Right ventricle myocardium inferior (tissue), 1 donor: Measurements from ENCODE around the gene BLOC1S3. TPM values are rescaled to one million over a fixed set of nuclear protein-coding genes. Genes with fewer than 3 reads are reported as not detected.
A peak's percentile ranks its signal among the peaks of the same experiment; 100 is the strongest.

ENCODE experiments used
- ATAC-seq: fragments of 200-7000 bp; cut with Tn5 transposase; one replicate; pipeline ENCODE4 v1.9.1; 2020; ENCODE audit warnings: mild to moderate bottlenecking, moderate library complexity
- DNase-seq: peaks from one replicate; pipeline ENCODE4 v3.0.0; 2021; ENCODE audit errors: missing footprints
- intact Hi-C: fragments of 100-400 bp; cut with DNase I; formaldehyde crosslinking; loops from one replicate; pipeline ENCODE4 v1.11.0; 2022
- total RNA-seq: library from RNA; stranded (reverse); fragmentation: NEBNext Ultra II Directional; extraction: Animal tissue kit (Norgen Biotek cat#: 25700); gene quantifications from one replicate; pipeline ENCODE4 v1.2.1, GENCODE V29; 2021
- donor health status: DM: no; HTN: yes; CAD: no; lungs with severe emphysema.

The BLOC1S3 gene
- total RNA-seq, 1 donor from 2014 or later: 5.2 TPM

DNA sequence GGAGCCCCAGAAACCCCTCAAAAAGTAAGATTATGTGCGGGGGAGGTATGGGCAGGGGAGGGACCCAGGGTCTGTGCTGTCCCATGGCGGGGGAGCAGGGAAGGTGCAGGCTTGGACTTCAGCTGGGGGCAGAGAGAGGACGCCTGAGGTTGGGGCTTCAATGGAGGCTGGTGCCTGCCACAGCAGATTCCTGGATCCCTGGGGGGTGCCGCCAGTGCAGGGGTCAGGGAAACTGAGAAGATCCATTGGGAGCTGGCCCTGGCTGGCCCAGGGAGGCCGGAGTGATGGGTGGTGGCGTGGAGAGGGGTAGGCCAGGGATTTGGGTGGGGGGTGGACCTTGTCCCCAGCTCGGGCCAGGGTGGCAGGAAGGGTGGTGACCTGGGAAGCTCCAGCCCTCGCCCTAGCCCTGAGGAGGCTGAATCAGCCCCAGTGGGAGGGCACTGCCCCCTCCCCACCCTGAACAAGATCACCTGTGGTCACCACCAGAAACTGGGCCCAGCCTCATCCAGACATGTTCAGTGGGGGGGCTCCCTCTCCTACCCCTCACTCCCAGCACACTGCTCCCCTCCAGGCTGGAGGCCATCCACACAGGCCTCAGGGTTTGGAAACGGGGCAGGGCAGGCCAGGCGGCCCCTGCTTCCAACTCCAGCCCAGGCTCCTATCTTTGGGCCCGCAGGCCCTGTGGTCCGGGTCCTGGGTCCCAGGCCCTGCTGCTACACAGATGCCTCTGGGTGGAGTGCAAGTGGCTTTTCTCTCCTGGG is 19.2 kb upstream of the BLOC1S3 start:
- DNase-seq: peak; percentile 37
- no peak for ATAC-seq
- intact Hi-C loops: no loop called here

- DNase-seq (peak; percentile 23), ATAC-seq (no peak)
- intact Hi-C loops: no loop called here
Observed at GRCh38 chr19:45159971-45160324, 18.6 kb upstream of the BLOC1S3 start.

DNA sequence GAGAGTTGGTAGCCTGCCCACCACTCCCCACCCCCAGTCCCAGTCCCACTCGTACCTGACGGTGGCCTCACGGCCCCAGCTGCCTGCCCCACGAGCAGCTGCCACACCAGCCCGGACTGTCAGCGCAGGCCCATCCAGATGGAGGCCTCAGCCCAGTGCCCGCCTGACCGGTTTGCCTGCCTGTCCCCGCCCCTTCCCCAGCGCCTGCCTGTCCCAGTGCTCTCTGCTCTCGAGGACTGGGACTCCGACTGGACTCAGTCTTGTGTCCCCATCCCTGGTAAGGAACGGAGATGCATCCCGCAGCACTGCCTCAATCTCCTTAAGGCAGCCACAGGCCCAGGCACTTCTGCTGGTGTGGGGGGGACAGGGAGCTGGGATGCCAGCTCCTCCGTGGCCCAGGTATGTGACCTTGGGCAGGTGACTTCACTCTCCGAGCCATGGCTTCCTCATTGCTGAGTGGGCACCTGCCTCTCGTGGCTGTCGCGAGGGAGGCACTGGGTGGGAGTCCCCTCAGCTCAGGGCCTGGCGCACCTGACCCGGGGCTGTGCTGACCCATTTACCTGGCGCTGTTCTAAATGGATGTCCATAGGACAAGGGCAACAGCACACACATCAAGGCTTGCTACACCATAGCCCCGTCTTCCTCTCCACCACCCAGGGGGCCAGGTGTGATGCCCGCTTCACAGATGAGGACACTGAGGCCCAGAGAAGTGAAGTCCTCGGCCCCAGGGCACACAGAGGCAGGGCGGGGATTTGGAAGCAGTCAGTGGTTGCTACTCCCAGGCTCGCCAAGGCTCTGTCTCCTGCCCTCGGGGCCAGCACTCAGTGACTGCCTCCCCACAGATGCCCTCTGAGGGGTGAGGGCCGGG is 17.5 kb upstream of the BLOC1S3 start, which contains the start of gene NKPD1:
TSS of gene NKPD1 (minus strand) at position 113 of the 868 bp plus-strand sequence. CDS start 832 bp downstream, outside the sequence.
- intact Hi-C loops: no loop called here
- ATAC-seq (no peak), DNase-seq (peak; percentile 37)

DNA sequence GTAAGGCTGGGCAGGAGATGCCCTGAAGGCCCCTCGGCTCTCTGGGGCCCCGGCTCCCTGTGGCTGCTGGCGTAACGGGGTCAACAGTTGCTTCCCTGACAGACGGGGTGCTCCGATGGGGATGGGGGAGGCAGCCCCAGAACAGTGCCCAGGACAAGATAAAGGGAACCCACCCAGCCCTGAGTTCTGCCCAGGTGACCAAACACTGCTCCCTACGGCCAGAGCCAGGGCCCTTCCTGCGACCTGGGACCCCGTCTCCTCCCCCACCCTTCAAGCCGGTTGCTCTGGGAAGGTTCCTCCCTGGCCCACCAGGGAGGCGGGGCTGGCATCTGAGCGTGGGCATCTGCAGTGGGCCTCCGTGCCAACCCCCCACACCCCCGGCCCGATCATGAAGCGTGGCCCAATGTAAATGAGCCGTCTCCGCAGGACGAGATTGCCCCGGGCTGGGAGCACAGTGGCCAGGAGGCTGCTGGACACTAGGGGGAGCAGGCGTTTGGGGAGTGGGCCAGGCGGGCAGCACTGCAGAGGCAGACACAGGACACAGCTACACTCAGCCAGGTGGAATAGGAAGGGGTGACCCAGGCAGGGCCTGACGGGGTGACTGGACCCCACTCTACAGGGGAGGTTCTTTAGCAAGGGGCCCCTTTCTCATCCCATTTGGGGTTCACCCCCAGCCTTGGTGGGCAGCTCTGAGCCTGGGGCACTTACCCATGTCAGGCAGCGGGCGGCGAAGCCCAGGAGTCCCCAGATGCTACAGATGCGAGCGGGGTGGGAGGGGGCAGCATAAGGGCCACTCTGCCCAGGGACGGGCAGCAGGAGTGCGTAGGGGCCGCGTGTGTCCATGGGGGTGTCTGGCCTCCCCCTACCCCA is 16.6 kb upstream of the BLOC1S3 start:
- intact Hi-C loops: no loop called here
- DNase-seq (peak; percentile 60), ATAC-seq (peak; percentile 26)

- intact Hi-C loops: no loop called here
Observed at GRCh38 chr19:45162608-45163143, 15.9 kb upstream of the BLOC1S3 start.

DNA sequence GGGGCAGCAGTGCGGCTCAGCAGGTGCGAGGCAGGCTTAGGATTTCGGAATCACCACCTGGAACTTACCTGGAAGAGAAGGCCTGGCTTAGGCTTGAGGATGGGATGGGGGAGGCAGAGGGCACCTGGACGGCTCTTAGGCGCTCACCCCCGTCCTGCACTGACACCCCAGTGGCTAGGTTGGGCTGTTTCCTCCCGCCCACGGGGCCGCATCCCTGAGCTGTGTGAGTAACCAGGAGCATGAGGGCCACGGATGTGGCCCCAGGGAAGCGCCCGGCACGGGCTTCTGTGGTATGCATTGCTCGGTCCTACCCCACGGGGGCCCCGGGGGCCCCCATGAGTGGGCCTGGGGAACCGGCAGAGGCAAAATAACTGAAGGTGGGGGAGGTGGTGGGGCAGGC is 15.4 kb upstream of the BLOC1S3 start:
- intact Hi-C loops: no loop called here
- ATAC-seq (no peak), DNase-seq (peak; percentile 43)

More at GRCh38 chr19:45162608-45163143, 15.9 kb upstream of the BLOC1S3 start:
- DNase-seq (peak; percentile 17), ATAC-seq (no peak)

GRCh38 chr19:45163751-45164460 is 14.7 kb upstream of the BLOC1S3 start:
- DNase-seq (peak; percentile 57), ATAC-seq (no peak)
- intact Hi-C loops: no loop called here

- DNase-seq (peak; percentile 73), ATAC-seq (peak; percentile 37)
- intact Hi-C loops: no loop called here
Observed at GRCh38 chr19:45164577-45165335, 13.8 kb upstream of the BLOC1S3 start.

DNA sequence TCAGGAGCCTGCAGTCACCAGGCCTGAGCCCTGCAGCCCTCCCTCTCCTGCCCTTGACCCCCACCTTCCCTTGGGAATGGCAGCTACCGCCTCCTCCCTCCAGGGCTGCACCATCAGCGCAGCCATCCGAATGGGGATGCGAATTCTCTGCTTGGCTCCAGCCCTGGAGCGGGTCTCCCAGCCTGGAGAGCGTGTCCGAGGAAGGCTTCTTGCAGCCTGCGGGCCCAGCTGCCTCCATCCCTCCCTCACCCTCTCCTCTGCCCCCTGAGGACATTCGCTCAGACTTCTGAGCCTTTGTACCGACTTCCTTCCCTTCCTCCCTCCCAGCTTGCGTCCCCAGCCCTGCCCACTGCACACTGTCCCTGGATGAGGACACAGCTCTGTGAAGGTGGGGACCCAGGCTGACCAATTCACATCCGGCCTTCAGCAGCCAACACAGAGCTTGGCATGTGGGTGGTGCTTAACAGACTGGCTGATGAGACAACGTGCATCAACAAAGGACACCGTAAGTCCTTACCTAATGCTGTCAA is 11.8 kb upstream of the BLOC1S3 start:
- intact Hi-C loops: no loop called here
- no peak for ATAC-seq
- DNase-seq: peak; percentile 47

DNA sequence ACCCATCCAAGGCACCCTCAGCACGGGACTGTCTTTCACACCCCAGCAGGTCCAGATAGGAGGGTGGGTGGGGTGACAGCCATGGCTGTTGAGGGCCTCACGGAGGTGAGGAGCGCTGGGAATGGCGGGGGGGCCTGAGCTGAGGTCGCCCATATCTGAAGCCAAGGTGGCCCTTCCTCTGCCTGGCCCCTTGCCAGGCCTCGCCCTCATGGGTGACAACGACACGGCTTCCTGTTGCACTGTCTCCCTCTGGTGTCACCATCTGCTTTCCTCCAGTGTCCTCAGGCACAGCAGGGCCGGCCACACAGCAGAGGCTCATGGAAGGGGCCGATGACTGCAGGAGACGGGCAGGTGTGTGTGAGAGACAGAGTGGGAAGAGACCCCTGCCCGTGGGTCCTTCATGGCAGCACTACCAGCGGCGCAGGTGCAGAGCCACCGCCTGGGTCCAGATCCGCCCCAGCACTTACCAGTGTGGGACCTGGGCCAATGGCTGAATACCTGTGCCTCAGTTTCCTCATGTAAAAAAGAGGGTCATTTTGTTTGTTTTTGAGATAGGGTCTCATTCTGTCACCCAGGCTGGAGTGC is 9.7 kb upstream of the BLOC1S3 start:
- ATAC-seq (no peak), DNase-seq (no peak)
- intact Hi-C loops: no loop called here

DNA sequence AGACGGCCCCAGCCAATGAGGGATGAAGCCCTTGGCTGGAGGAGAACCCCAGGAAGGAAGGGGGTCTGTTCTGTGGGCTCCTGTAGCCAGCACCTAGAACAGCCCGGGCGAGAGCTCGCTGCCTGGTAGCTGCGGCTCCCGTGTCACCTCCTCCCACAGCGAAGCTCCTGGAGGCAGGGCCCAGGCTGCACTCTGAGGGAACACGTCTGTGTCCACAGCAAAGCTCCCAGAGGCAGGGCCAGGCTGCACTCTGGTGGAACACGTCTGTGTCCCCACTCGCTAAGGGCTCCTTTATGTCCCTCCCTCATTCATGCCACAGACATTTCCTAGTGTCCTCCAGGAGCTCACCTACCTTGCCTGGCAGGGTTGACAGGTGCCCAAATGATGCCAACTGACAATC is 9.0 kb upstream of the BLOC1S3 start:
- ATAC-seq (no peak), DNase-seq (no peak)
- intact Hi-C loops: no loop called here

DNA sequence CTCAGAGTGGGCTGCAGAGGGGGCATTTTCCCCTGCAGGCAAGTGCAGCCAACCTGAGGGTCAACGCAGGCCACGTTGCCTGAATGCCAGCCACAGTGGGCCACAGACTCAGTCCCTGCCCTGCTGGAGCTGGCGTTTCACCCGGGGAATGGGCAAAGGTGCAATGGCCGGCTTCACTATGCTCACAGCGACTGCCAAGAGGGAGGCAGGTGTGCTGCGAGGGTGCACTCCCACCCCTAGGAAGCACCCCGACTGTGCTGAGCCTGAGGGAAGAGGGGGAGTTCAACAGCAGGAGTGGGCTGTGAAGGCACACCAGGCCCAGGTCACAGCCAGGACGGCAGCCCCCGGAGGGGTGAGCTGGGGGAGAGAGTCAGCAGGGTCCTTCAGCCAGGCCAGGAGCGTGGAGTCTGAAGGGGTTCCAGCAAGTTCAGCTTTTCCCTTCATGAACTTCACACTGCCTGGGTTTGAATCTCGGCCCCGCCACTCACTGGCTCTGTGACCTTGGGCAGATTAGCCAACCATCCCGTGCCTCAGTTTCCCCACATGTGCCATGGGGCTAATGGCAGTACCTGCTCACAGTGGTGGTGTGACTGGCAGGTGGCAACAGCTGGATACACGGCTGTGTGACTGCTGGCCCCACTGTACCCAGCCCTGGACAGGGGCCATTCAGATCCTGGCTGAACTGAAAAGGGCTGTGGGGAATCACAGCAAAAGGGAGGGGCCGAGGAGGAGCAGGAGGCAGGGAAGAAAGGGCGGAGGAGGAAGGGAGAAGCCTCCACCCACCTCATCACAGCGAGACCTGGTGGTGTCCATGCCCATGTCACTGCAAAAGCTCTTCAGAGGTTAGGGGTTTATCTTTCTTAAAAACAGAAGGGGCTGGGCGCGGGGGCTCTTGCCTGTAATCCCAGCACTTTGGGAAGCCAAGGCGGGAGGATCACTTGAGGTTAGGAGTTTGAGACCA is 8.2 kb upstream of the BLOC1S3 start:
- ATAC-seq: no peak
- intact Hi-C loops: no loop called here

DNA sequence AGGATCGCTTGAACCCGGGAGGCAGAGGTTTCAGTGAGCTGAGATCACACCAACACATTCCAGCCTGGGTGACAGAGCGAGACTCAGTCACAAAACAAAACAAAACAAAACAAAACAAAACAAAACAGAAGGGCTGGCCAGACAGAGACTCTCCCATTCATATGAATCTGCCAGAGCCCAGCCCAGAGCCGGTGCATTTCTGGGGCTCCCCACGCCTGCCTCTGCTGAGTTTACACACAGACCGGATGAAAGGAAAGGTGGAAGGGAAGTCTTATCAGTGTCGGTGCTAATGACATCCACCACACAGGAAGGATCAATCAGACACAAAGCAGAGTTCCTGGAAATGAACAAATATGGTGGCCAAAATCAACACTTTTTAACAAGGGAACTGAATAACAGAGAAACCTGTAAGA is 7.4 kb upstream of the BLOC1S3 start:
- intact Hi-C loops: no loop called here
- ATAC-seq (no peak), DNase-seq (no peak)

More for the DNA sequence above, 8.2 kb upstream of the BLOC1S3 start:
- no peak for DNase-seq

- DNase-seq (no peak), ATAC-seq (no peak)
- intact Hi-C loops: no loop called here
Observed at GRCh38 chr19:45172173-45172572, 6.4 kb upstream of the BLOC1S3 start.

- intact Hi-C loops: no loop called here
- DNase-seq (no peak), ATAC-seq (no peak)
Observed at GRCh38 chr19:45172611-45173208, 5.9 kb upstream of the BLOC1S3 start.
